Psoas muscle (tissue), 8 donors: ENCODE results near the gene CSNK2A3. TPM values are rescaled to one million over a fixed set of nuclear protein-coding genes. Genes with fewer than 3 reads are reported as not detected.

Experiments used
- ATAC-seq, 4 donors: fragments of 200-7000 bp; cut with Tn5 transposase; one replicate each; pipeline ENCODE4 v1.9.1; 2020; ENCODE audit warnings: moderate library complexity in 3 of 4, mild to moderate bottlenecking in 2 of 4
- DNase-seq, 2 donors: peaks; one replicate each; pipeline ENCODE4 v3.0.0-alpha.2; 2020
- H3K27ac ChIP-seq: fragments of 200-600 bp; one replicate; pipeline ENCODE4 v1.8.0; 2022
- H3K27me3 ChIP-seq, 3 donors: fragments of 200-600 bp in 1 of 3; one replicate each; pipeline versions ENCODE4 v1.6.1 to v1.8.0; 2013 to 2022; ENCODE audit warnings: low read length in 2 of 3, mild to moderate bottlenecking in 2 of 3, moderate library complexity in 1 of 3; ENCODE audit not compliant: insufficient read depth in 3 of 3
- H3K36me3 ChIP-seq, 2 donors: fragments of 200-600 bp in 1 of 2; one replicate each; pipeline versions ENCODE4 v1.6.1 to v1.8.0; 2013 to 2022; ENCODE audit warnings: low read depth in 1 of 2, mild to moderate bottlenecking in 1 of 2, moderate library complexity in 1 of 2; ENCODE audit not compliant: insufficient read depth in 1 of 2
- H3K4me1 ChIP-seq: fragments of 200-600 bp; one replicate; pipeline ENCODE4 v1.8.0; 2022
- H3K4me3 ChIP-seq: fragments of 200-600 bp; one replicate; pipeline ENCODE4 v1.8.0; 2022; ENCODE audit warnings: mild to moderate bottlenecking
- H3K9me3 ChIP-seq: fragments of 200-600 bp; one replicate; pipeline ENCODE4 v1.8.0; 2022
- CTCF ChIP-seq: fragments of 200-600 bp; IDR thresholded peaks from one replicate; pipeline ENCODE4 v1.8.0; 2022; ENCODE audit warnings: antibody characterized with exemption
- WGBS, 3 donors: extraction: QIAGEN DNeasy Blood & Tissue Kit; methylation state at CpG; one replicate each; pipeline versions ENCODE4 v1.1.6 to v1.1.7; 2013; 5-methylcytosine and 5-hydroxymethylcytosine counted together
- intact Hi-C, 2 donors: fragments of 100-400 bp; cut with DNase I; formaldehyde crosslinking; loops; one replicate each; pipeline versions ENCODE4 v1.11.0 to v1.14.2; 2022
- polyA plus RNA-seq, 3 donors: library from polyadenylated mRNA; stranded (reverse); fragments of 200-250 nt; gene quantifications; one replicate each; pipeline ENCODE4 v1.2.3, GENCODE V29; 2013
- total RNA-seq, 4 donors: library from RNA; stranded (reverse); fragmentation: NEBNext Ultra II Directional in 2 of 4; extraction: Animal tissue kit (Norgen Biotek cat#: 25700) in 2 of 4; gene quantifications; one replicate each; pipeline versions ENCODE4 v1.2.1 to v1.2.4, GENCODE V29; 2021 to 2023
- donor health status: healthy with polysubstance abuse.
- donor health status: DM: no; HTN: no; CAD: no; lungs with moderate emphysema.
- donor health status: Bipolar disorder and iron deficiency.
- donor health status: healthy.
- donor health status: DM: yes; HTN: yes; CAD: no.
- donor health status: DM: no; HTN: no; CAD: no.
- donor health status: DM: no; HTN: no; CAD: no.
- donor health status: DM: yes; HTN: yes; CAD: no.

The CSNK2A3 gene
- total and polyA plus RNA-seq, 7 donors, result 0.52 to 2.0 (median 1.3) TPM; not detected in 1

- DNase-seq, result peak; percentile 20 to 58
- intact Hi-C loops, result no loop called here
- peak overlapping the region; percentile 78 for H3K27ac ChIP-seq
Measured at GRCh38 chr11:11313902-11314692, 39.0 kb downstream of the CSNK2A3 start.

DNA sequence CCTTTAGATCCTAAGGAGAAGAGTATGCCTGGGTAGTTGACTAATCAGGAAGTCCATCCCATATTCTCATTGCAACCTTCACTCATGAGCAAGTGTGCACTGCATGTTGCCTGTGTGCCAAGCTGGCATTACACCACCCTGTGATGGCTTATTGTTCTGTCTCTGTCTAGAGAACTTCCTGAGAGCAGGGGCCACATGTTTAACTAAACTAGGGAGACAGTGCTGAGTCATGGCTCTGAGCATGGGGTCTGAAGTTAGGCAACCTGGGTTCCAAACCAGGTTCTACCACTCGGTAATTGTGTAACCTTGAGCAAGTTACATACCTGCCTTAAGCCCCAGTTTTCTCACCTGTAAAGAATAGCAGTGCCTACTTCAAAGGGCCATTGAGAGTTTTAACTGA lies 39.6 kb downstream of the CSNK2A3 start:
- Histone ChIP-seq H3K36me3 (no peaks in the 10 kb centered on the region), H3K9me3 (no peaks in the 10 kb centered on the region), H3K4me3 (no peak overlapping the region), H3K27ac (peak overlapping the region; percentile 78), H3K27me3 (no peaks in the 10 kb centered on the region), H3K4me1 (peaks cover 19% of the 10 kb centered on the region)
- TF ChIP-seq CTCF, result no peak
- peak; percentile 67 to 88 (median 84) for ATAC-seq
- WGBS, 3 donors, result 38 to 61% (median 39%) methylated on average over 1 of the region's 1 CpG
- peak in 1 of 2 donors; percentile 29 for DNase-seq
- intact Hi-C loops, result no loop called here

More at GRCh38 chr11:11313902-11314692, 39.0 kb downstream of the CSNK2A3 start:
- Histone ChIP-seq H3K4me3 (no peak overlapping the region), H3K4me1 (peaks cover 19% of the 10 kb centered on the region), H3K9me3 (no peaks in the 10 kb centered on the region), H3K27me3 (no peaks in the 10 kb centered on the region), H3K36me3 (no peaks in the 10 kb centered on the region)
- peak; percentile 91 to 99 (median 98) for ATAC-seq
- no peak for TF ChIP-seq CTCF
- WGBS, 3 donors, result 17 to 28% (median 21%) methylated on average over 6 of the region's 6 CpGs

- 94 to 100% (median 97%) methylated on average over 1 of the region's 1 CpG for WGBS, 3 donors
- Histone ChIP-seq H3K4me3 (no peak overlapping the region), H3K4me1 (peaks cover 19% of the 10 kb centered on the region), H3K27ac (peak overlapping the region; percentile 78), H3K9me3 (no peaks in the 10 kb centered on the region), H3K36me3 (no peaks in the 10 kb centered on the region), H3K27me3 (no peaks in the 10 kb centered on the region)
- intact Hi-C loops, result no loop called here
- TF ChIP-seq CTCF, result no peak
- no peak for ATAC-seq
- DNase-seq, result no peak
Measured at GRCh38 chr11:11312738-11313137, 40.3 kb downstream of the CSNK2A3 start.

GRCh38 chr11:11311169-11311568 lies 41.9 kb downstream of the CSNK2A3 start:
- no peak for DNase-seq
- ATAC-seq, result no peak
- no peaks in the 10 kb centered on the region for H3K9me3 ChIP-seq
- peaks cover 19% of the 10 kb centered on the region for H3K4me1 ChIP-seq
- H3K4me3 ChIP-seq, result no peak overlapping the region
- 68 to 92% (median 87%) methylated on average over 3 of the region's 3 CpGs for WGBS, 3 donors
- intact Hi-C loops, result no loop called here
- H3K27me3 ChIP-seq, result no peaks in the 10 kb centered on the region
- no peak overlapping the region for H3K27ac ChIP-seq
- H3K36me3 ChIP-seq, result no peaks in the 10 kb centered on the region
- TF ChIP-seq CTCF, result no peak
